Measurements from ENCODE around the gene ASCC2. TPM values are rescaled to one million over a fixed set of nuclear protein-coding genes. Genes with fewer than 3 reads are reported as not detected.

The ASCC2 gene, protein sequence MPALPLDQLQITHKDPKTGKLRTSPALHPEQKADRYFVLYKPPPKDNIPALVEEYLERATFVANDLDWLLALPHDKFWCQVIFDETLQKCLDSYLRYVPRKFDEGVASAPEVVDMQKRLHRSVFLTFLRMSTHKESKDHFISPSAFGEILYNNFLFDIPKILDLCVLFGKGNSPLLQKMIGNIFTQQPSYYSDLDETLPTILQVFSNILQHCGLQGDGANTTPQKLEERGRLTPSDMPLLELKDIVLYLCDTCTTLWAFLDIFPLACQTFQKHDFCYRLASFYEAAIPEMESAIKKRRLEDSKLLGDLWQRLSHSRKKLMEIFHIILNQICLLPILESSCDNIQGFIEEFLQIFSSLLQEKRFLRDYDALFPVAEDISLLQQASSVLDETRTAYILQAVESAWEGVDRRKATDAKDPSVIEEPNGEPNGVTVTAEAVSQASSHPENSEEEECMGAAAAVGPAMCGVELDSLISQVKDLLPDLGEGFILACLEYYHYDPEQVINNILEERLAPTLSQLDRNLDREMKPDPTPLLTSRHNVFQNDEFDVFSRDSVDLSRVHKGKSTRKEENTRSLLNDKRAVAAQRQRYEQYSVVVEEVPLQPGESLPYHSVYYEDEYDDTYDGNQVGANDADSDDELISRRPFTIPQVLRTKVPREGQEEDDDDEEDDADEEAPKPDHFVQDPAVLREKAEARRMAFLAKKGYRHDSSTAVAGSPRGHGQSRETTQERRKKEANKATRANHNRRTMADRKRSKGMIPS
- 10 to 100 TPM; 44.2 to 45.5 TPM for total RNA-seq
- 40.8 TPM for polyA plus RNA-seq (2013, experiment 1 of 2)
- polyA plus RNA-seq (2013, experiment 2 of 2), result 41.3 TPM
- long read RNA-seq, experiment 1, partial matches to known transcripts, result 5 of 10 reads
- long read RNA-seq, experiment 1, other reads (novel, unspliced or antisense), result 2 of 10 reads
- long read RNA-seq, experiment 2, transcript ASCC2-202 (21 exons, 2,823 nt), result major isoform, 44 of 168 reads
- long read RNA-seq, experiment 2, transcript ASCC2-201 (20 exons, 2,793 nt), result minor isoform, 39 of 168 reads
- long read RNA-seq, experiment 2, partial matches to known transcripts, result 3 of 168 reads
- long read RNA-seq, experiment 2, other reads (novel, unspliced or antisense), result 82 of 168 reads
- long read RNA-seq, experiment 3, transcript ASCC2-202 (21 exons, 2,823 nt), result major isoform, 125 of 362 reads
- long read RNA-seq, experiment 3, transcript ASCC2-201 (20 exons, 2,793 nt), result minor isoform, 67 of 362 reads
- long read RNA-seq, experiment 3, partial matches to known transcripts, result 25 of 362 reads
- long read RNA-seq, experiment 3, other reads (novel, unspliced or antisense), result 145 of 362 reads
- long read RNA-seq, experiment 4, partial matches to known transcripts, result 24 of 29 reads
- long read RNA-seq, experiment 4, other reads (novel, unspliced or antisense), result 2 of 29 reads

DNA sequence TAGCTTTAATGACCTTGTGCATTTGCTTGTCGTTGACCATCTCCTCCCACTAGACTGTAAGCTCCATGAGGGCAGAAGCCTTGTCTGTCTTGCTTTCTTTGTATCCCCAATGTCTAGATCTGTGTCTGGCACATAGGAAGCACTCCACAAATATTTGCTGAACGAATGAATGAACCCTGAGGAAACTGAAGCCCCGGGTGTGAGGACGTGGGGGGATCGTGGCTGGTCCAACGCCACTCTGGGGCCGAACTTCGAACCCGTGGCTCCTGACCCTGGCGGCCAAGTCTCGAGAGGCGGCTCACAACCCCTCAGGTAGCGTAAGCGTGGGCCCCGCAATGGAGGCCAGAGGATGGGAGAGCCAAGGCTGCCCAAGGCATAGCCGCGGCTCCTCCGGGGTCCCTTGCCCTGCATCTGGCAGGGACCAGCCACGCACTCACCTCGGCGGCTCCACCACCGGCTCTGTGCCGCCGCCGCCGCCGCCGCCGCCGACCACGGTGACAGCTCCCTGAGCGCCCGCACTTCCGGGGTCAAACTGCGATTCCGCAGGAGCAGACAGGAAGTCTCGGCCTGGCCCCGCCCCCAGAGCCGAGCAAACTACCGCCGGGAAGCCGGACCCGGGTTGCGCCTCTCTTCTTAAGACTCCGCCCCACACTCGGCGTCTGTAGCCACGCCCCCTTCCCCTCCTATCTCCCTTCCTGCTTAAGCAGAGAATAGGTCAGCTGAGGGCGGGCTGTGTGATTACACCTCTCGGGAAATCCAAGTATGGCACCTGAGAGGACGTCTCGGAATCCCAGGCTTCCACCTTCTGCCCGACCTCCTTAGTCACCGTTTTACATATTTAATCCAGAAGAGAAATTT, at the start of gene ASCC2:
ASCC2 (minus strand) TSS at position 534 of the 858 bp plus-strand sequence. CDS start 5,949 bp downstream, outside the sequence.
- Mint-ChIP-seq H3K27me3 (ENCODE audit: insufficient read depth) (no peaks in the 10 kb centered on the region), H3K27ac (peak within 1 kb of the TSS; percentile 92), H3K9me3 (peaks cover 4% of the 10 kb centered on the region), H3K4me3 (peak within 1 kb of the TSS; percentile 90), H3K36me3 (ENCODE audit: low read depth) (peaks cover 12% of the 10 kb centered on the region), H3K4me1 (peaks cover 19% of the 10 kb centered on the region)
- Histone ChIP-seq H3K9me3 (ENCODE audit: control insufficient read depth, low read length) (no peaks in the 10 kb centered on the region), H3K4me1 (ENCODE audit: control insufficient read depth, insufficient read depth, low read length) (no peaks in the 10 kb centered on the region), H3K36me3 (ENCODE audit: control insufficient read depth, insufficient read depth, low read length) (peaks cover 15% of the 10 kb centered on the region), H3K27me3 (ENCODE audit: control insufficient read depth, insufficient read depth, low read length, poor library complexity, severe bottlenecking) (no peaks in the 10 kb centered on the region), H3K9ac (ENCODE audit: extremely low read depth, low read length, poor library complexity, severe bottlenecking) (peak within 1 kb of the TSS; percentile 61), H3K4me3 (ENCODE audit: low read length) (peak within 1 kb of the TSS; percentile 93), H3K27ac (ENCODE audit: low read depth, low read length) (no peak within 1 kb of the TSS)
- DNase-seq, result peak; percentile 99
- TF ChIP-seq, protein P1, sequence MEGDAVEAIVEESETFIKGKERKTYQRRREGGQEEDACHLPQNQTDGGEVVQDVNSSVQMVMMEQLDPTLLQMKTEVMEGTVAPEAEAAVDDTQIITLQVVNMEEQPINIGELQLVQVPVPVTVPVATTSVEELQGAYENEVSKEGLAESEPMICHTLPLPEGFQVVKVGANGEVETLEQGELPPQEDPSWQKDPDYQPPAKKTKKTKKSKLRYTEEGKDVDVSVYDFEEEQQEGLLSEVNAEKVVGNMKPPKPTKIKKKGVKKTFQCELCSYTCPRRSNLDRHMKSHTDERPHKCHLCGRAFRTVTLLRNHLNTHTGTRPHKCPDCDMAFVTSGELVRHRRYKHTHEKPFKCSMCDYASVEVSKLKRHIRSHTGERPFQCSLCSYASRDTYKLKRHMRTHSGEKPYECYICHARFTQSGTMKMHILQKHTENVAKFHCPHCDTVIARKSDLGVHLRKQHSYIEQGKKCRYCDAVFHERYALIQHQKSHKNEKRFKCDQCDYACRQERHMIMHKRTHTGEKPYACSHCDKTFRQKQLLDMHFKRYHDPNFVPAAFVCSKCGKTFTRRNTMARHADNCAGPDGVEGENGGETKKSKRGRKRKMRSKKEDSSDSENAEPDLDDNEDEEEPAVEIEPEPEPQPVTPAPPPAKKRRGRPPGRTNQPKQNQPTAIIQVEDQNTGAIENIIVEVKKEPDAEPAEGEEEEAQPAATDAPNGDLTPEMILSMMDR (conservative IDR thresholded peaks at IDR 0.05), result peak; percentile 21
- WGBS, 2 experiments (ENCODE audit: insufficient coverage in 1 of 2, insufficient read length in 1 of 2), result 2% methylated on average over 24 to 54 of the region's 54 CpGs

DNA sequence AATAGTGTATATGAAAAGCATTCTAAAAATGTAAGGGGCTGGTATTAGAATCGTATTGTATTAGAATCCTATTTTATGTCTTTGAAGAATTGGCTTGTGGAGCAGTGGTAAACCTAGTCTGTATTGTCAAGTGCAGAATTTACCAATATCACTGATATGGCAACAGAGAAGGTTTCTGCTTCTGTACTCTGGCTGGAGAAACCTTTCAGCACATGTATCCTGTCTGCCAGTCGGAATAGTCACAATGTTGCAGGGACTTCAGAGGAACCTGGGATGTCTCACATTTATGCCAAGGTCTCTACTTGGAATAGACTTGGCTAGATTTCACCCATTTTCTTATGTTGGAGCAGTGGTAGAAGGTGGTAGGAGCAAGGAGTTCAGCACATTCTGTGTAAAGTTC, 49.3 kb upstream of the ASCC2 start:
- H3K4me3 ChIP-seq (ENCODE audit: low read length), result no peak overlapping the region
- no peaks in the 10 kb centered on the region for H3K9me3 ChIP-seq (ENCODE audit: control insufficient read depth, low read length)
- peaks cover 6% of the 10 kb centered on the region for H3K4me1 Mint-ChIP-seq
- no peaks in the 10 kb centered on the region for H3K27me3 ChIP-seq (ENCODE audit: control insufficient read depth, insufficient read depth, low read length, poor library complexity, severe bottlenecking)
- H3K9me3 Mint-ChIP-seq, result no peaks in the 10 kb centered on the region
- 87 to 88% methylated on average over 2 of the region's 2 CpGs for WGBS, 2 experiments (ENCODE audit: insufficient coverage in 1 of 2, insufficient read length in 1 of 2)
- H3K4me1 ChIP-seq (ENCODE audit: control insufficient read depth, insufficient read depth, low read length), result no peaks in the 10 kb centered on the region
- no peaks in the 10 kb centered on the region for H3K36me3 ChIP-seq (ENCODE audit: control insufficient read depth, insufficient read depth, low read length)
- DNase-seq, result no peak
- TF ChIP-seq, protein P1 (conservative IDR thresholded peaks at IDR 0.05), result no peak
- H3K27ac Mint-ChIP-seq, result no peak overlapping the region
- no peak overlapping the region for H3K27ac ChIP-seq (ENCODE audit: low read depth, low read length)
- no peak overlapping the region for H3K9ac ChIP-seq (ENCODE audit: extremely low read depth, low read length, poor library complexity, severe bottlenecking)
- H3K4me3 Mint-ChIP-seq, result no peak overlapping the region
- H3K36me3 Mint-ChIP-seq (ENCODE audit: low read depth), result no peaks in the 10 kb centered on the region
- peaks cover 1% of the 10 kb centered on the region for H3K27me3 Mint-ChIP-seq (ENCODE audit: insufficient read depth)
